Panc1 (cell line): ENCODE measurements around the gene PRKAB2.

Experiments used
- POLR2AphosphoS5 ChIP-seq: IDR thresholded peaks from 2 replicates; pipeline ENCODE4 v1.6.1; 2012; ENCODE audit warnings: mild to moderate bottlenecking, low read depth, low read length, moderate library complexity
- TF ChIP-seq, protein P1 (sequence below): fragments of 450-650 bp; IDR thresholded peaks from 2 replicates; pipeline ENCODE4 v1.5.1; 2017; ENCODE audit warnings: mild to moderate bottlenecking

DNA sequence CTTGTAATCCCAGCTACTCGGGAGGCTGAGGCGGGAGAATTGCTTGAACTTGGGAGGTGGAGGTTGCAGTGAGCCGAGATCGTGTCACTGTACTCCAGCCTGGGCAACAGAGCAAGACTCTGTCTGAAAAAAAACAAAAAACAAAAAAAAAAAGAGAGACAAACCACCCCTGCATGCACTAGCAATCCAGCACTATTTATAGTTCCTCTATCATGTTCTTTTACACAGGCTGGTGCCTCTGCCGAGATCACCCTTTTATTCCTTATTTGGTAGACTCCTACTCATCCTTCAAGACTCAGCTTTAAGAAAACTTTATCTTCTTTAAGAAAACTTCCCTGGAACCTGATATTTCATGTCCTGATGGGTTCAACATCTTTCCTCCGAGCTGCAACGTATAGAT lies 42.1 kb upstream of the PRKAB2 start:
- TF ChIP-seq, protein P1, sequence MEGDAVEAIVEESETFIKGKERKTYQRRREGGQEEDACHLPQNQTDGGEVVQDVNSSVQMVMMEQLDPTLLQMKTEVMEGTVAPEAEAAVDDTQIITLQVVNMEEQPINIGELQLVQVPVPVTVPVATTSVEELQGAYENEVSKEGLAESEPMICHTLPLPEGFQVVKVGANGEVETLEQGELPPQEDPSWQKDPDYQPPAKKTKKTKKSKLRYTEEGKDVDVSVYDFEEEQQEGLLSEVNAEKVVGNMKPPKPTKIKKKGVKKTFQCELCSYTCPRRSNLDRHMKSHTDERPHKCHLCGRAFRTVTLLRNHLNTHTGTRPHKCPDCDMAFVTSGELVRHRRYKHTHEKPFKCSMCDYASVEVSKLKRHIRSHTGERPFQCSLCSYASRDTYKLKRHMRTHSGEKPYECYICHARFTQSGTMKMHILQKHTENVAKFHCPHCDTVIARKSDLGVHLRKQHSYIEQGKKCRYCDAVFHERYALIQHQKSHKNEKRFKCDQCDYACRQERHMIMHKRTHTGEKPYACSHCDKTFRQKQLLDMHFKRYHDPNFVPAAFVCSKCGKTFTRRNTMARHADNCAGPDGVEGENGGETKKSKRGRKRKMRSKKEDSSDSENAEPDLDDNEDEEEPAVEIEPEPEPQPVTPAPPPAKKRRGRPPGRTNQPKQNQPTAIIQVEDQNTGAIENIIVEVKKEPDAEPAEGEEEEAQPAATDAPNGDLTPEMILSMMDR: no peak
- no peak for TF ChIP-seq POLR2AphosphoS5
